Sigmoid colon (tissue), 4 donors: ENCODE measurements around the gene TUBA3E.

ENCODE experiments used
- POLR2A ChIP-seq, 2 donors: fragments of 450-650 bp; IDR thresholded peaks; one replicate each; pipeline ENCODE4 v1.6.1; 2016; ENCODE audit warnings: antibody characterized with exemption in 2 of 2, mild to moderate bottlenecking in 2 of 2, moderate library complexity in 2 of 2
- POLR2AphosphoS5 ChIP-seq, 4 donors: sonication (generic); formaldehyde crosslinking; IDR thresholded peaks; one replicate each; pipeline ENCODE4 v1.6.1; 2017; ENCODE audit warnings: antibody characterized with exemption in 4 of 4
- TF ChIP-seq, protein P1 (sequence below), 4 experiments: fragments of 450-650 bp in 3 of 4; fragments of 200-600 bp in 1 of 4; IDR thresholded peaks; one replicate each; pipeline ENCODE4 v1.5.1; 2016 to 2019; ENCODE audit warnings: antibody characterized with exemption in 4 of 4, mild to moderate bottlenecking in 3 of 4, moderate library complexity in 2 of 4

- TF ChIP-seq, protein P1, sequence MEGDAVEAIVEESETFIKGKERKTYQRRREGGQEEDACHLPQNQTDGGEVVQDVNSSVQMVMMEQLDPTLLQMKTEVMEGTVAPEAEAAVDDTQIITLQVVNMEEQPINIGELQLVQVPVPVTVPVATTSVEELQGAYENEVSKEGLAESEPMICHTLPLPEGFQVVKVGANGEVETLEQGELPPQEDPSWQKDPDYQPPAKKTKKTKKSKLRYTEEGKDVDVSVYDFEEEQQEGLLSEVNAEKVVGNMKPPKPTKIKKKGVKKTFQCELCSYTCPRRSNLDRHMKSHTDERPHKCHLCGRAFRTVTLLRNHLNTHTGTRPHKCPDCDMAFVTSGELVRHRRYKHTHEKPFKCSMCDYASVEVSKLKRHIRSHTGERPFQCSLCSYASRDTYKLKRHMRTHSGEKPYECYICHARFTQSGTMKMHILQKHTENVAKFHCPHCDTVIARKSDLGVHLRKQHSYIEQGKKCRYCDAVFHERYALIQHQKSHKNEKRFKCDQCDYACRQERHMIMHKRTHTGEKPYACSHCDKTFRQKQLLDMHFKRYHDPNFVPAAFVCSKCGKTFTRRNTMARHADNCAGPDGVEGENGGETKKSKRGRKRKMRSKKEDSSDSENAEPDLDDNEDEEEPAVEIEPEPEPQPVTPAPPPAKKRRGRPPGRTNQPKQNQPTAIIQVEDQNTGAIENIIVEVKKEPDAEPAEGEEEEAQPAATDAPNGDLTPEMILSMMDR (IDR thresholded peaks at IDR 0.05): no peak
- no peak for TF ChIP-seq POLR2AphosphoS5 (IDR thresholded peaks at IDR 0.05)
- TF ChIP-seq POLR2A (IDR thresholded peaks at IDR 0.05): no peak
These were observed 41.6 kb downstream of the TUBA3E start for GRCh38 chr2:130156624-130157004.
